HG02884 (cell line): ENCODE results near the gene SHANK2.

Source experiments
- ATAC-seq: cut with Tn5 transposase; IDR thresholded peaks from one replicate; pipeline ENCODE4 v1.9.1; 2021; ENCODE audit warnings: mild to moderate bottlenecking, moderate library complexity; ENCODE audit not compliant: unreplicated experiment

Gene SHANK2

GRCh38 chr11:71269603-71270511 lies 17.5 kb upstream of the SHANK2 start:
- ATAC-seq, result no peak

DNA sequence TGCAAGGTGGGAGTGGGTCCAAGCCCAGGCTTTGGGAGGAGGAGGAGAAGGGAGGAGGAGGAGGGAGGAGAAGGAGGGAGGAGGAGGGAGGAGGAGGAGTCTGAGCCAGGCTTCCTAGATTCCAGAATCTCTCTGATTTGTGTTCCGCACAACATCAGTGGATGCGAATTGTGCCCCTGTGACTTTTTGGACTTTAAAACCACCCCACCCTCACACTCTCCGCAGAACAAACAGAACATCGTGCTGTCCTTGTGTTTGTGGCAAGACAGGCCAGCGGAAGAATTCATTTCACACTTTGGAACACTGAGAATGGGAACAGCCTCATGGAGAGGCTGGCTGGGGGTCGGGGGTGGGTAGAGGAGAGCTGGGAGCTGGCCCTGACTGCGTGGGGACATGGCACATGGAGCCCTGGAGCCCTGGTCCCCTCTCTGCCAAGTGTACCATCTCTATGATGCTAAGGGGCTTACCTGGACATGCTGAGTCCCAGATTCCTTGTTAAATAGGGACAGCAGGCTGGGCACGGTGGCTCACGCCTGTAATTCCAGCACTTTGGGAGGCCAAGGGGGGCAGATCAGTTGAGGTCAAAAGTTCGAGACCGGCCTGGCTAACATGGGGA lies 16.4 kb upstream of the SHANK2 start:
- no peak for ATAC-seq

DNA sequence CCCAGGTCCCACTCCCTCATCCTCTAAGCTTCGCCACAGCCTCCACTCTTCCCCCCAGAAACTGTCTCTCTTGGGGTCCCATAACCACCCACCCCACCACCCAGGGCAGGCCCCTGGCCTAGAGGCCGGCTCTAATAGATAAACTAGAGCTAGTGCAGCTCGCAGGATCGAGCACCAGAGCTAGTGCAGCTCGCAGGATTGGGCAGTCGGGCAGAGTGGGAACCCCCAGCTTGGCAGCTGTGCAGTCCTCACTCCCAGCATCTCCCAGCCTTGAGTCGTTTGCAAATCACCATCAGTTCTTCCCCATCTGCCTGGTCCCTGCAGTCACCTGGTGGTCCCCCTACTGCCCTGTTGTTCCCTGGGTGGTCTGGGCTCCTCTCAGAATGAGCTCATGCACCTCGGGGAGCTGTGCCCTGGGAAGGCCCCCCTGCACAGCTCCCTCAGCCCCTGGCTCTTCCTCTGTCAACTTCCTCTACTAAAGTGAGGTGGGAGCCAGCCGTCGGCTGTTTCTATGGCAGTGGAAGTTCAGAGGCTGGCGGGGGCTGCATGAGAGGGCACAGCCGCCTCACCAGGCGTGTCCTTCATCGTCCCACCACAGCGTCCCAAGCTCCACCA lies 15.5 kb upstream of the SHANK2 start:
- ATAC-seq, result no peak

GRCh38 chr11:71266114-71266833 lies 13.9 kb upstream of the SHANK2 start:
- ATAC-seq, result no peak

DNA sequence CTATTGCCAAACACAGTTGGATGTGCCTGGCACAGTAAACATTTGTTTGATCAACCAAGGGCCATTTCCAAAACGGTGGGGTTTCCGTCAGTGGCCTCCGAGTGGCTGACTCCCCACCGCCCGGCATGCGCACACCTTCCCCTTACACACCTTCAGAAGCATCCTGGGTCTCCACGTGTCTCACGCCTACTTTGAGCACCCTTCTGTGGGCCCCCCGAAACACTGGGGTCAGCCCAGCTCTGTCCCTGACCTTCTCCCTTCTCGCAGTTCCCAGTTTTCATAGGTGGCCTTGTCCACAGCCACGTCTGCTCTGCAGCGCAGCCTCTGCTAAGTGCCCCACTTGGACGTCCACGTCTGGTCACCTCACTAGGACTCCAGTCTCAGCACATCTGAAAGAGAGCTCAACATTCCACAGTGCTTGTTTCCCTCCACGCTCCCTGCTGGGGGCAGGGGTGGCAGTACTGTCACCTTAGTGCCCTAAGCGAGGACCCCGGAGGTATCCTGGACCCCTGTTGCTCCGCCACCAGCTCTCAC lies 13.2 kb upstream of the SHANK2 start:
- no peak for ATAC-seq

DNA sequence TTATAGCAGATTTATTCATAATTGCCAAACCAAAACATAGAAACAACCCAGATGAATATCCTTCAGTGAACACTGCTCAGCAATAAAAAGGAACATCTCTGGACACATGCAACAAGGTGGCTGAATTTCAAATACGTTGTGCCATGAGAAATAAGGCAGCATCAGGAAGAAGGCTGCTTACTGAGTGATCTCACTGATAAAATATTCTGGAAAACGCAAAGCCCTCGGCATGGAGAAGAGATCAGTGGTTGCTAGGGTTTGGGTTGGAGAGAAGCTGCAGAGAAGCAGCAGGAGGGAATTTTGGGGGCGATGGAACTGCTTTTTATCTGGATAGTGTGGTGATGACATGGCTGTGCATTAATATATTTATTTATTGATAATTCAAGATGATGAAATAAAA lies 11.0 kb upstream of the SHANK2 start:
- no peak for ATAC-seq

GRCh38 chr11:71255800-71256479 lies 3.6 kb upstream of the SHANK2 start:
- ATAC-seq, result no peak

GRCh38 chr11:71255323-71255722 lies 2.9 kb upstream of the SHANK2 start:
- ATAC-seq, result no peak

DNA sequence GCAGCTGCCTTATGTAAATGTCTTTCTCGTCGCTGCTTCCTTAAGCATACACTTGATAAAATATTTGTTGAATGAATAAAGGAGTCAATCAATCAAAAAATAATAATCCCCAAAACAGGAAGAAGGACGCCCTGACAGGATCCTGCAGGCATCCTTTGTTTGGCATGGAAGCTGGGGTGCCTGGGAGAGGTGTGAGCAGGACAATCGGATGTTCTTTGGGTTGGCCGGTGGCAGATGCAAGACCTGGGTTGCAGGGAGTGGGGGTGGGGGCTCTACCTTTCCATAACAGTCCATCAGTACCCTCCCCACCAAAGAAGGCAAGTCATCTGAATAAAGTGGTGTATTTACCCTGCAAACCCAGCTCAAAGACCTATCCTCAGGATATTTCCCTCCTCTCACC lies 1.4 kb upstream of the SHANK2 start:
- ATAC-seq, result no peak

DNA sequence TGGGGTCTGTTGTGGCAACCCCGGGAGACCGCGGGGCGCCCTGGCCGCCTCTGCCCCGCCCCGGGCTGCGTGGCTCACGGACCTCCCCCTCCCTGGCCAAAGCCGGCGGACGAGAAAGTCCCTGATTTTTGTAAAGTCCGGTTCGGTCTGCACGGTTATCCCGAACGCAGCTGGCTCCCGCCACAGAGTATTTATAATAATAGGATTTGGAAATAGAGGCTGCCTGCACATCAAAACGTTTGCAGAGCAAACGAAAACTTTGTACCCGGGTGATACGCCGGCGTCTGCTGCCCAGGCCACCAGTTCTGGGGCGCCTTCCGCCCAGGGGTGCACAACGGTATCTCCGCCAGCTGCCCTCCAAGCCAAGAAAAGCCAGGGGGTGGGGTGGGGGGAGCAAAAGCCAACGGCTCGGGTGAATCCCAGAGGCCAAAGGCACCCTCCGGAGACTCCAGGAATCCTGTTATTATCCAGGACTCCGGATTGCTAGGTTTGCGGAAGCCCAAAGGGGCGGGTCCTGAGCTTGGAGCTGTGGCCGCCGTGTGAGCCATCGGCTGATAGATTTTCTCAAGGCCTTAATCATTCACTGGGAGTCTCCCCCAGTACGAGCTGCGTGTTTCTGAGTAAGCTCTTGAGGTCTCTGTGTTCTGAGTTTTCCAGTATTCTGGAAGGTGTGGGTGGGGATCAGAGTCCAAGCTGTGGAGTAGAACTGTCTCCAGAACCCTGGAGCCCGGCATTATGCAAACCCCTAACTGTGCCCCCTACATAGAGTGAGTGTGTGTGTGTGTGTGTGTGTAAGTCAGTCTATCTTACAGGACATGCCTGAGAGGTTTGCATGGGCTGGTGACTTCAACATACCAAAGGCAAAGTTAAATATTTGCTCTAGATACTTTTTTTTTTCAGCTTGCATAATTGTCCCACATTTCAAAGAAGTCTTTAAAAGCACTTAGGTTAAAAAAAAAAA lies 673 bp upstream of the SHANK2 start:
- no peak for ATAC-seq

DNA sequence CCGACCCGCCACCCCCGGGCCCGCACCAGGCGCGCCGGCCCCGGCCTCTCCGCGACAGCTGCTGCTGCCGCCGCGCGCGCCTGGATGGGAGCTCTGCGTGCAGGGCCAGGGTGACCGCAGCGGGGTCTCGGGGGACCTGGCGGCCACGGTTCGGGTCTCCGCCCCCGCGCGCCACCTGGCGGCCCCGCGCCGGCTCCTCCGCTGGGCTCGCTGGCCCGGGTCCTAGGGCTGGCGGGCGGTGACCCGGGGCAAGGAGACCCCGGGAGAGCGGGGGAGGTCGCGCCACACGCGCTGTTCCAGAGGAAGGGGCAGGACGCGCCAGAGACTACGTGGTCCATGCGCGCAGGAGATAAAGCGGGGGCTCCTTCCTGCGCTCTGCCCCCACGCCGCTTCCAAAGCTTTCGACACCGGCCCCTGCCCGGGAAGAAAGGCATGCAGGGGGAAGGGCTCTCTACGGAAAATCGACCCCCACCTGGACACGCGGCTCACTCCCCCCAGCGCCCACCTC lies 562 bp downstream of the SHANK2 start:
- ATAC-seq, result no peak

- no peak for ATAC-seq
Observed at GRCh38 chr11:71251151-71251721, 1.1 kb downstream of the SHANK2 start.

DNA sequence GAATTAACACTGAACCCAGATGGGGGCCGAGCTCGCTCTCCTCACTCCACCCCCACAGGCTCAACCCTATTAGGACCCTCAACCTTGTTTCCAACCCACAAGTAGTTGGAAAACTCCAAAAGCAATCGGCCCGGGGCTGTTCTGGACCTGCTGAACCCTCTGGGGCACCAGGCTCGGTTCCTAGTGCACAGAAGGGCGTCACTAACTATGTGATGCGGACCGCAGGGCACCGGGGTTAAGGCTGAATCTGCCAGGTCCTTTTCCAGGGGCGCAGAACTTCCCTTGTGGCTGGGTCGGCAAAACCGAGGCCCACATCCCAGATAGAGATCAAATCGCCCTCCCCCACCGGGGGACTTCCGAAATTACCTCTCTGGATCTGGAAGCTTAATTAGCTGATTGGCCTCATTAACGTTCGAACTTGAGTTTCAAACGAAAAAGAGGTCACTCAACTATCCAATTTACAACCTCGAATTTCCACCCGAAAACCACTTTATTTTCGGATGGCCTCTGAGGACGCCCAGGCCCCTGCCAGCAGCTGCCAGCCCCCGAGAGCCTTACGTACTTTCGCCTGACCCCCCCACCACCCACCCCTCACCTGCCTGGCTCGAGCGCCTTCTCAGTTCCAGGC lies 1.7 kb downstream of the SHANK2 start:
- no peak for ATAC-seq

GRCh38 chr11:71249301-71249700 lies 3.1 kb downstream of the SHANK2 start:
- no peak for ATAC-seq

DNA sequence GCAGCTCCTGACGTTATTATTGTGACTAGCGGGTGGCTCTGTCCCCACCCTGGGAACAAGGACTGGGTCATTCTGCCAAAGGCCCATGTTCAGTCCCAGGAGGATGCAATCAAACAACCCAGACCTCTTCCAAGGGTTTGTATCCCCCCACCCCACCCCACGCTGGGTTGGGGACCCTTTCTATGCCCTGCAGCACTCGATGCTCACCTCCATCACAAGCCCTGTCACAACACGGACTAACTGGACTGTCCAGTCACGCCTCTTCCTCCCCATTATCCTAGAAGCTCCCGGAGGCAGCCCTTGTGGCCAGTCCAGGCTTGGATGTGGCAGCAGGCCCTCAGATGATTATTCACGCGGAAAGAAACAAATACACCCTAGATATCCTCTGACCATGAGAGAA lies 3.7 kb downstream of the SHANK2 start:
- no peak for ATAC-seq

DNA sequence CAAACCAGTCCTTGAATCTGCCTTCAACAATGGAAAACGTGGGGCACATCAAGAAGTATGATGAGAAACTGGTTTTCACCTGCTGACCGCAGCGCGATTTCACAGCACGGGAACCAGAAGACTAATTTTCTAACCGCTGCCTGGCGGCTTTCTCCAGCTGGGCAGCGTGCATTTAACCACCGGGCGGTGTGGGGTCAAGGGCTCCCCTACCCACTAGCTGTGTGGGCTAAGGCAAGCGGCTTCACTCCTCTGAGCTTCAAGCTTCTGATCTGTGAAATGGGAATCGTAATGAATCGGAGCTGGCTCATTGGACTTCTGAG lies 4.2 kb downstream of the SHANK2 start:
- ATAC-seq, result no peak

GRCh38 chr11:71247551-71248250 lies 4.7 kb downstream of the SHANK2 start:
- ATAC-seq, result no peak

GRCh38 chr11:71246559-71246958 lies 5.8 kb downstream of the SHANK2 start:
- no peak for ATAC-seq
